ENCODE measurements around the gene ZNF629.

ZNF629 gene

GRCh38 chr16:30747331-30747730 lies 39.7 kb downstream of the ZNF629 start:
- no peak for TF ChIP-seq CTCF (IDR thresholded peaks at IDR 0.05; ENCODE audit: low read depth, low read length, missing control alignments)
- H3K4me3 ChIP-seq (replicated peaks; ENCODE audit: low read depth, low read length) = peak overlapping the region; percentile 62
- no peak for DNase-seq (ENCODE audit: extremely low read depth, low read depth)

GRCh38 chr16:30746638-30747175 lies 40.3 kb downstream of the ZNF629 start:
- no peak for DNase-seq (ENCODE audit: extremely low read depth, low read depth)
- no peak for TF ChIP-seq CTCF (IDR thresholded peaks at IDR 0.05; ENCODE audit: low read depth, low read length, missing control alignments)
- no peak overlapping the region for H3K4me3 ChIP-seq (replicated peaks; ENCODE audit: low read depth, low read length)

- no peak for DNase-seq (ENCODE audit: extremely low read depth, low read depth)
- no peak for TF ChIP-seq CTCF (IDR thresholded peaks at IDR 0.05; ENCODE audit: low read depth, low read length, missing control alignments)
- no peak overlapping the region for H3K4me3 ChIP-seq (replicated peaks; ENCODE audit: low read depth, low read length)
Observed at GRCh38 chr16:30745082-30745481, 41.9 kb downstream of the ZNF629 start.

- TF ChIP-seq CTCF (IDR thresholded peaks at IDR 0.05; ENCODE audit: low read depth, low read length, missing control alignments) = no peak
Observed at GRCh38 chr16:30744183-30744582, 42.8 kb downstream of the ZNF629 start.

GRCh38 chr16:30743716-30744115 lies 43.3 kb downstream of the ZNF629 start:
- no peak for TF ChIP-seq CTCF (IDR thresholded peaks at IDR 0.05; ENCODE audit: low read depth, low read length, missing control alignments)
- DNase-seq (ENCODE audit: extremely low read depth, low read depth) = no peak
- H3K4me3 ChIP-seq (replicated peaks; ENCODE audit: low read depth, low read length) = no peak overlapping the region

More at GRCh38 chr16:30744183-30744582, 42.8 kb downstream of the ZNF629 start:
- no peak for DNase-seq (ENCODE audit: extremely low read depth, low read depth)
- no peak overlapping the region for H3K4me3 ChIP-seq (replicated peaks; ENCODE audit: low read depth, low read length)

- DNase-seq (ENCODE audit: extremely low read depth, low read depth) = peak; percentile 61
- no peak overlapping the region for H3K4me3 ChIP-seq (replicated peaks; ENCODE audit: low read depth, low read length)
- TF ChIP-seq CTCF (IDR thresholded peaks at IDR 0.05; ENCODE audit: low read depth, low read length, missing control alignments) = no peak
Observed at GRCh38 chr16:30741461-30741914, 45.5 kb downstream of the ZNF629 start.
